Stimulated activated CD4-positive, alpha-beta T cell treated with anti-CD3 and anti-CD28 coated beads, TNF-alpha, amount 100 ng/mL, for 1 hour (primary cell): ENCODE measurements around the gene NHSL1.

ENCODE experiments used
- DNase-seq, 3 donors: peaks; one replicate each; pipeline ENCODE4 v3.0.0-alpha.2; 2020; ENCODE audit warnings: low read depth in 3 of 3, low spot score in 1 of 3

NHSL1 gene

GRCh38 chr6:138377042-138377441 is 122.3 kb downstream of the NHSL1 start:
- no peak for DNase-seq

DNA sequence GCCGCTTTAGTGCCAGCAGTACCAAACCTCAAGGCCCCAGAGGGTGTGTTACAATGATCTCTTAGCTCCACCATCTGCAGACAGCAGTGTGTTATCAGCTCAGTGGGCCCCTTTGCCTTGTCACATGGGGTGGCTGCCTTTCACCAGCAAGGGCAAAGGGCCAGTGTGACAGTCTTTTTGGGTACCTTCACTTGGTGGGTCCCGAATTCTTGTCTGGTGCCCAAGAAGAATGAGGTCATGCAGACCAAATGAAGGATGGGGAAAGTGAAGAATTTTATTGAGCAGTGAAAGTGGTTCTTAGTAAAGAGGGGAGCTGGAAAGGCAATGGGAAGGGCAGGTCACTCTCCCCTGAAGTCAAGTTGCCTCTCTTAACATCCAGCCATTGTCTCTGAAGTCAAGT is 124.5 kb downstream of the NHSL1 start:
- no peak for DNase-seq

DNA sequence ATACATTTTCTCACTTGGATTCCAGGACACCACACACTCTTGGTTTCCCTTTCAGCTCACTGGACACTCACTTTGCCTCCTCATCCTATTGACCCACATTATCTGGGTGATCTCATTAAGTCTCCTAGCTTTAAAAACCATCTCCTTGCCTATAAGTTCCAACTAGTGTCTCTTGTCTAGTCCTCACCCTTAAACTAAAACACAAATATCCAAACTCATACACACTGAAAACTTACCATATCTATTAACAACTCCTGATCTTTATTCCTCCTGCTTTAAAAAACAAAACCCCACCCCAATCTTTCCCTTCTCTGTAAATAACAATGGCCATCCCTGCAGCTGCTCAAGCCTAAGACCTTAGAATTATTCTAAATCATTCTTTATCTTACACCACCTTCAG is 125.1 kb downstream of the NHSL1 start:
- no peak for DNase-seq

GRCh38 chr6:138372711-138373463 is 126.4 kb downstream of the NHSL1 start:
- no peak for DNase-seq
